Femur (tissue), 1 donor: ENCODE data around the gene SYNJ1.
"Not testable (repeated sequence)": the region's sequence is repeated elsewhere in the genome, so short reads cannot be mapped to it uniquely, and the experiment has no call there.

Source experiments
- DNase-seq: peaks from one replicate; pipeline ENCODE4 v3.0.0-alpha.2; 2017

SYNJ1 gene

GRCh38 chr21:32733356-32733755 is 5.5 kb upstream of the SYNJ1 start:
- DNase-seq = no peak

DNA sequence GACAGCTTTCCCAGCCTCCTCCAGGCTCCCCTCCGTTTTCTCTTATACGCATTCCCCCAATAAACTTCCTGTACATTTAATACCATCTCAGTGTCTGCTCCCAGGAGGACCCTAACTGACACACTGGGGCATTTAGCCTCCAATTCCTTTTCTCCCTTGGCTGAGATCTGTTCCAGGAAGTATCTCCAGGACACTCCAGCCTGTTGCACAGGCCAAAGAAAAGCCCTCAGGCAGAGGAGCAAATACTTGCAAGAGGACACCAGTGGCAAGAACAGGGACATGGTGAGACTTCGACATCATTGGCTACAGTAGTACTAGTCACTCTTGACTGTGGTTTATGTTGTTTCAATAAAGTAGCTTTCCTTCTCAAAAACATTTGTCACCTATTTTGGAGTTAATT is 4.7 kb upstream of the SYNJ1 start:
- DNase-seq = no peak

GRCh38 chr21:32728848-32729247 is 1.0 kb upstream of the SYNJ1 start:
- no peak for DNase-seq

- no peak for DNase-seq
These were observed 635 bp upstream of the SYNJ1 start for GRCh38 chr21:32728456-32728839.

DNA sequence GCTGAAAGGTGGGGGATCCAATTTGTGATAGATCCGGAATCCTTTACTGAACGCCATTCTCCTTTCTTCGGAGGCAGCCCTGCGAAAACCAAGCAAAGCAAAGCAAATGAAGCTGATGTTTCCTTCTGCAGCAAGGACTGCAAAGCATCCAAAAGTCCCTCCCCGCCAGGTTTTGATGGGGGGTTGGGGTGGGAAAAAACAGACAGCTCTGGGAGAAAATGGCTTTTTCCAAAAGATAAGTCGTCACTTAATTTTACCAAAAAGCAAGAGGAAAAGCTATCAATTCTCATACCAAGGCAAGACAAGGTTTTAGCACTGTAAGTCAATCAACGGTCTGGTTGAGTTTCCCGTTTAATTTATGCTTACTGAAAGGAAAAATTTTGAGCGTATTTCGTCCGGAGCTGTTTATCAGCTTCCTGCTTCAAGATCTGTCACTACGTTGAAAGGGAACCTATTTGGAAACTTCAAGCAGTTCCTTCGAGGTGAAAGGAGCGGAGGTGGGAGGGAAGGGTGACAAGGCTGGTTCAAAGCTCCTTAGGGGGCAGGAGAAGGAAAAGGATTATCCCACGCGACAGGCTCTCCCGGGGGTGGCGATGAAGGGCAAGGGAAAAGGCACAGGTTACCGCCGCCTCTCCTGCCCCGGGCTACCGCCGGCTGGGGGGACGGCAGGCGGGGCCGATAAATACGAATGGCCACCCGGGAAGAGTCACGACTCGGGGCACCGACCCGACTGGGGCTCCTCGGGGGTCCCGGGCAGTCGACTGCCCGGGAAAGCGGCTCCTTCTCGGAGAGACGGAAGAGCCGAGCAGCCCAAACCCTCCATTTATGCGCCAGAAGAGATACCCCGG is 750 bp downstream of the SYNJ1 start:
- peak; percentile 48 for DNase-seq

DNA sequence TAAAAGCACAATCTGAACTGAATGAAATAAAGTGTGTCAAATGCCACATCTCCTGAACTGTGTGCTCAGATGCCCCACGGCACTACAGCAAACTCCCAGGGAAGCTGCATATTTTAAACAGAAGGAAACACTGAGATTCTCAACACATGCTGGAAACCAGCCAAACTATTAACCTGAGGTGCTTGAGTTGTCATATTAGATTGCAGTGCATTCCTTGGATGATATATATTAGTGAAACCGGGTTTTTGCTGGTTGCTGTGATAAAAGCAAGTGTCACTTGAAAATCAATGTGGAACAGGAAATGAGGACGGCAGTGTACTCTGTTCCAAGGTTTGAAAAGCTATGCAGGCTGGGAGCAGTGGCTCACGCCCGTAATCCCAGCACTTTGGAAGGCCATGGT is 8.7 kb downstream of the SYNJ1 start:
- DNase-seq = no peak

- DNase-seq = no peak
These were observed 9.9 kb downstream of the SYNJ1 start for GRCh38 chr21:32717851-32718316.

- DNase-seq = no peak
These were observed 11.3 kb downstream of the SYNJ1 start for GRCh38 chr21:32716486-32716885.

DNA sequence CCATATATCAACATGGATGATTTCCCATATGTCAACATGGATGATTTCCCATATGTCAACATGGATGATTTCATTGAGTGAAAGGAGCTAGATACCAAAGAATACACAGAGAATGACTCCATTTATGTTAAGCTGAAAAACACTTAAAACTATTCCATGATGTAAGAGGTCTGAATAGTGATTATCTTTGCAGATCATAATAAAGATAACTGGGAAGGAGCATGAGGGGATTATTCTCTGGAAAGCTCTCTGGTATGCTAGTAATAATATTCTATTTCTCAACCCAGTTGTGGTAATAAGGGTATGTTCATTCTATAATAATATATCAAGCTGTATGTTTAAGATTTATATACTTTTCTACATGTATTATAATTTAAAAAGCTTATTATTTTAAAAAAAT is 14.1 kb downstream of the SYNJ1 start:
- DNase-seq = no peak

DNA sequence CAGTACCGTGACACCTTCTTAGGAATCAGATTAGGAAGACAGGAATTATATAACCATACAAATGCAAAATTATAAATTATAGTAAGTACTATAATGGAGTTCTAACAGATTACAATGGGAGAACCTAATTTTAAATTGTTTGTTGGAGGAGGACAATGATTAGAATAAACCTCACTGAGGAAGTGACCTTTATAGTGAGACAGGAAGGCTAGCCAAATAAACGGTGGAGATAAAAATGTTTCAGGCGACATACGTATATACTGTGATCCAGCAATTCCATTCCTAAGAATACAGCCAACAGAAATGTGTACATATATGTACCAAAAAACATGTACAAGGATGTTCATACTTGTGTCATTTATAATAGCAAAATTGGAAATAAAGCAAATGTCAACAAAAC is 15.2 kb downstream of the SYNJ1 start:
- no peak for DNase-seq

- DNase-seq = peak; percentile 22
These were observed 15.8 kb downstream of the SYNJ1 start for GRCh38 chr21:32712043-32712442.

DNA sequence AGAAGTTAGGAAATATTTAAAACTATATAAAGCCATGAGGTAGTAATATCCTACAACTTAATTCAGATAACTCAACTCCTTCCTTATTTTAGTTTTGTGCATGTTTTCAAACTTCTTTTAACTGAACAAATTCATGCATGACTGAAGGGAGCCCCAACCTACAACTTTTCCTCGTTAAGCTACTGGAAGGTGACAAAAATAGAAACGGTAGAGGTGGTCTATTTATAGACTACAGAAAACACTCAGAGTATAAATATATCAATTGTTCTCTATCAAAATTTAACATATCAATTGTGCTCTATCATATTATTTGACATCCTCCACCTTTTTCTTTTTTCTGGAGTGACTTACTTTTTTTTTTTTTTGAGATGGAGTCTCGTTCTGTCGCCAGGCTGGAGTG is 16.8 kb downstream of the SYNJ1 start:
- DNase-seq = no peak

DNA sequence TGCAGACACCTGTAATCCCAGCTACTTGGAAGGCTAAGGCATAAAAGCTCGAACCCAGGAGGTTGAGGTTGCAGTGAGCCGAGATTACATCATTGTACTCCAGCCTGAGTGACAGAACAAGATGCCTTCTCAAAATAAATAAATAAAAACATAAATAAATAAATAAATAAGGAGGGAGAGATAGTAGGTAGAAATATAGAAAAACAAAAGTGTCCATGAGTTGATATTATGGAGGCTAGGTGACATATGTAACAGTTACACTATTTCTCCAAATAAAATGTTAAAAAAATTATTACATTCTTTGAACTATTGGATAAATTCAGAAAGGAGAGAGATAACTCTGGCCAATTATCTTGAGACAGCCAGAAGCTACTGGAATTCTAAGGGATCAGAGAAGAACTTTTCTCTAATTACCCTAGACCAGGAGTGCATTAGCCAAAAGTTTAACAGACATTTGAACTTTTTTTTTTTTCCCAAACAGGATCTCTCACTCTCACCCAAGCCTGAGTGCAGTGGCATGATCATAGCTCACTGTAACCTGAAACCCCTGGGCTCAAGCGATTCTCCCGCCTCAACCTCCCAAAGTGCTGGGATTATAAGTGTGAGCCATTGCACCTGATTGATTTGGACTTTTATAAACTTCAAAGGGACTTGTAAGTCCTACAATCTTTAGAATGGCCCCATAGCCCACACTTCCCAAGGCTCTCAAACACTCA is 17.6 kb downstream of the SYNJ1 start:
- DNase-seq = no peak

GRCh38 chr21:32708069-32708468 is 19.7 kb downstream of the SYNJ1 start:
- DNase-seq = no peak

DNA sequence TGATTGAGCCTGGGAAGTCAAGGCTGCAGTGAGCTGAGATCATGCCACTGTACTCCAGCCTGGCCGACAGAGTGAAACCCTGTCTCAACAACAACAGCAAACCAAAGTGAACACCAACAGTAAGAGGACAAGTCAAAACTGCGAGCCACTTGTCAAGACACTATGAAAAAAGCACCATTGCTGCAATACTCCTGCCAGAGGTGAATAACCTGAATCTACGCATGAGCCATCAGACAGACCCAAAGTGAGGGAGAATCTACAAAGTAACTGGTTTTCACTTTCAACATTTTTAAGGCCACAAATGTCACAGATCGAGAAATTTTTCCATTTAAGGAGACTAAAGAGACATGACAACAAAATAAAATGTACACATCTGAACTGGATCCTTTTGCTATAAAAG is 21.9 kb downstream of the SYNJ1 start:
- no peak for DNase-seq

DNA sequence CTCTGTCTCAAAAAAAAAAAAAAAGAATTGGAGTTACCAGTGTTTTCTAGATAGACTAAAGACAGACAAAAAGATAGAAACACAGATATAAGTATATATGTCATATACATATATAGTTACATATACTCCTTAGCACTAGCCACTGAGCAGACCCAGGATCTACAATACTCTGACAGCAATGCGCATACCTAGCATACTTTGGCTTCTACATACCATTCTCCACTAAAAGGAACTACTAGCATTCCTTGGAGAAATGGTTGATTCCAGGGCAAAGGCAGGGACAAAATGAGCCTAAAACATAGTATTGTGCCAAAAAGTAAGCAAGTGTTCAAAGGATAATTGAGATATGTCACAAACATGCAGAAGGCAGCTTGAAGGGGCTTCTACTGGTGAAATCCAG is 22.7 kb downstream of the SYNJ1 start:
- no peak for DNase-seq

DNA sequence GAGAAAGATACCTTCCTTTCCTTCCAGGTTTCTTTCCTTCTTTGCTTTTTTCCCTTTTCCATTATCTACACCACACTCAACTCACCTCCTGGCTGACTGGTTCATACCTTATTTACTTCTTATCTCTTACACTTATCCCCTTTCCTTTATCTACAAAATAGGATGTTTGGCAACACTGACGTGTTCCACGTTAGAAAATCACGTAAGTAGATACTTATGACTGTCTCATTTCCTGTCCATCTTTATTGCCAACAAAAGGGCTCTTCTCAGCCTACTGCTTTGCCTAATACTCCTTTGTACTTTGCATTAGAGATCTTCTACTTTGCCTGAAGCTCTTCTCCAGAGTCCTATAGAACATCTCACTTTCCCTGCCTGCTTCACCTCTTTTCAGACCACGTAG is 25.1 kb downstream of the SYNJ1 start:
- DNase-seq = no peak

- DNase-seq = no peak
These were observed 28.7 kb downstream of the SYNJ1 start for GRCh38 chr21:32698971-32699693.

DNA sequence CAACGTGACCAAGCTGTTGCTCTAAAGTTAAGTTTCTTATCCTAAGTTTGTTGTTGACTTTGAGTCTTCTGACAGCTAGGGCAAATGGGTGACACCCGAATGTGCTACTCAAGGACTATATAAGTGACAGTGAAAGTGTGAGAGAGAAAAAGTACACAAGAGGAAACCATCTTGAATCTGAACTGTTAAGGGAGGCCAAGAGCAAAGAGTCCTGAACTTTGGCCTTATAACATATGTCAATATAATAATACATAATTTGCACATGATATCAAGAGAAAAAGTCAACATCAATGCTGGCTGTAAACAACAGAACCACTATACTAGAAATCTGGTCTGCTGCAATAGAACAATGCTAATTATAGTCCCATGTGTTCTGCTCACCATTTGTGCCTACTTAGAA is 29.5 kb downstream of the SYNJ1 start:
- DNase-seq = no peak

DNA sequence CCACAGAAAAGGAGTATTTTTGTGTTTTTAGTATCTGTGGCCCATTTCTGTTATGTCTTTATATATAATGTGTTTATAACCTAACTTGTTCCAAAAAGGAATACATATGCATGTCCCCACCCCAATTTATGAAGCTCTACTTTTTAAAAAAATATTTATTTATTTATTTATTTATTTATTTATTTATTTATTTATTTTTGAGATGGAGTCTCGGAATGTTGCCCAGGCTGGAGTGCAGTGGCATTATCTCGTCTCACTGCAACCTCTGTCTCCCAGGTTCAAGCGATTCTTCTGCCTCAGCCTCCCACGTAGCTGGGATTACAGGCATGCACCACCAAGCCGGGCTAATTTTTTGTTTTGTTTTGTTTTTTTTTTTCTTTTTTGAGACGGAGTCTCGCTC is 32.3 kb downstream of the SYNJ1 start:
- not testable (repeated sequence) for DNase-seq

- no peak for DNase-seq
These were observed 34.2 kb downstream of the SYNJ1 start for GRCh38 chr21:32693581-32693980.

- no peak for DNase-seq
These were observed 37.7 kb downstream of the SYNJ1 start for GRCh38 chr21:32690085-32690484.

DNA sequence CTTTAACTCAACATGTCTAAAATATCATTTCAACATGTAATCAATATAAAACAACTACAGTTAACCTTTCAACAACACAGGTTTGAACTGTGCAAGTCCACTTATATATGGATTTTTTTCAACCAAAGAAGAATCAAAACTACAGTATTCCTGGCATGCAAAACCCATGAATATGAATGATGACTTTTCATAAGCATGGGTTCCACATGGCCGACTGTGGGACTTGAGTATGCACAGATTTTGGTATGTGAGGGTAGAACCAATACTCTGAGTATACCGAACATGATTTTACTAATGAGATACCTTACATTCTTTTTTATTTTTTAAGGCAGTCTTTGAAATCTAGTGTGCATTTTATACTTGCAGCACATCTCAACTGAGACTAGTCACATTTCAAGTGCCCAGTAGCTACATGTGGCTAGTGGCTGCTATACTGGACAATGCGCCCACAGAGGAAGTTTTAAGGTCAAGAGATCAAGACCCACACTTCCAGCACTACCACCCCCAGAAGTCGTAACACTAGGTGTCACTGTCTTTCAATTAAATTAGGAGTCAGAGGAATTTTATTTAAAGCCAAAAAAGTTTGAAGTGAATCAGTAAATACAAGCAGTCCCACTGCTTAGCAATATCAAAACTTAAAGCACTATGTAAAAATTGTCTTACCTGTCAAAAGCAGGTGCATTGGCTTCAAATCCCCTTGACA is 40.0 kb downstream of the SYNJ1 start:
- DNase-seq = no peak
